GM12878 (cell line): Measurements from ENCODE around the gene FAM83G. TPM values are rescaled to one million over a fixed set of nuclear protein-coding genes. Genes with fewer than 3 reads are reported as not detected.
A peak's percentile ranks its signal among the peaks of the same experiment; 100 is the strongest.
"Not testable (repeated sequence)": the region's sequence is repeated elsewhere in the genome, so short reads cannot be mapped to it uniquely, and the experiment has no call there.

ENCODE experiments used
- ATAC-seq: fragments of 200-7000 bp; cut with Tn5 transposase; 3 replicates; pipeline ENCODE4 v1.9.1; 2020; ENCODE audit warnings: mild to moderate bottlenecking, moderate library complexity
- BruUV-seq: library from RNA; stranded (reverse); fragments of 400-500 nt; replicated peaks from 2 replicates; lab custom pipeline; 2021; lab: Mats Ljungman, UMichigan
- CTCF ChIA-PET: fragments of 300-600 bp; sonication (Branson Sonifier 250); formaldehyde crosslinking; extraction: SDS; loops from one replicate; lab custom pipeline; 2021; ENCODE audit warnings: inconsistent platforms; lab: Yijun Ruan, JAX
- POLR2A ChIA-PET: fragments of 350-600 bp; formaldehyde crosslinking; extraction: SDS; loops from one replicate; lab custom pipeline; 2021; ENCODE audit warnings: inconsistent platforms; lab: Charles Lee
- RAD21 ChIA-PET: fragments of 300-600 bp; sonication (Branson Sonifier 250); formaldehyde crosslinking; loops from one replicate; lab custom pipeline; 2023; ENCODE audit warnings: antibody characterized with exemption; ENCODE audit not compliant: unreplicated experiment; lab: Charles Lee
- SMC1A ChIA-PET: fragments of 300-600 bp; sonication (Branson Sonifier 250); formaldehyde crosslinking; loops from one replicate; lab custom pipeline; 2023; ENCODE audit not compliant: unreplicated experiment, uncharacterized antibody; lab: Charles Lee
- DNase-seq: peaks from one replicate; pipeline ENCODE4 v3.0.0-alpha.2; 2011; ENCODE audit warnings: low read depth, low spot score
- FAIRE-seq: peaks from 3 replicates; lab custom pipeline; 2011; peaks lifted over from hg19 to GRCh38; lab: Jason Lieb, UNC
- H2AFZ ChIP-seq: 2 replicates; pipeline ENCODE4 v1.6.0; 2011; ENCODE audit warnings: low read depth, low read length, control low read depth; ENCODE audit not compliant: control insufficient read depth
- H3K27ac ChIP-seq: 2 replicates; pipeline ENCODE4 v1.5.1; 2011; ENCODE audit warnings: control low read depth; ENCODE audit not compliant: control insufficient read depth, insufficient read depth
- H3K27me3 ChIP-seq, 2 experiments: replicated peaks in 1 of 2; 2 replicates each; pipeline versions ENCODE4 v1.6.0 to v1.6.1; 2011; ENCODE audit warnings: low read length in 1 of 2; ENCODE audit not compliant: control insufficient read depth in 2 of 2, insufficient read depth in 2 of 2
- H3K36me3 ChIP-seq, 2 experiments: 2 replicates each; pipeline ENCODE4 v1.5.1; 2011; ENCODE audit warnings: low read length in 1 of 2; ENCODE audit not compliant: control insufficient read depth in 2 of 2, insufficient read depth in 2 of 2
- H3K4me1 ChIP-seq: 2 replicates; pipeline ENCODE4 v1.6.1; 2011; ENCODE audit warnings: mild to moderate bottlenecking, low read length, moderate library complexity, mixed read lengths; ENCODE audit not compliant: control insufficient read depth, insufficient read depth
- H3K4me2 ChIP-seq: 2 replicates; pipeline ENCODE4 v1.6.0; 2011; ENCODE audit warnings: control low read depth; ENCODE audit not compliant: control insufficient read depth, insufficient read depth
- H3K4me3 ChIP-seq: fragments of 200-600 bp; sonication (generic); 2 replicates; pipeline ENCODE4 v1.5.1; 2016
- H3K79me2 ChIP-seq: 2 replicates; pipeline ENCODE4 v1.6.0; 2011; ENCODE audit warnings: low read length; ENCODE audit not compliant: control insufficient read depth, insufficient read depth
- H3K9ac ChIP-seq: 2 replicates; pipeline ENCODE4 v1.8.0; 2011; ENCODE audit warnings: low read length, control low read depth, mixed read lengths; ENCODE audit not compliant: control insufficient read depth, insufficient read depth
- H3K9me3 ChIP-seq: replicated peaks from 3 replicates; pipeline ENCODE4 v1.5.1; 2011; ENCODE audit warnings: mild to moderate bottlenecking, low read length; ENCODE audit not compliant: control insufficient read depth, insufficient read depth
- H4K20me1 ChIP-seq: 2 replicates; pipeline ENCODE4 v1.6.0; 2011; ENCODE audit not compliant: control insufficient read depth, insufficient read depth
- ATF7 ChIP-seq: fragments of 450-650 bp; IDR thresholded peaks from 2 replicates; pipeline ENCODE4 v1.6.1; 2016; ENCODE audit warnings: low read depth, mild to moderate bottlenecking
- FOXM1 ChIP-seq: IDR thresholded peaks from 2 replicates; pipeline ENCODE4 v1.6.1; 2012; ENCODE audit warnings: low read depth, mild to moderate bottlenecking, inconsistent platforms, low read length, moderate library complexity
- MTA2 ChIP-seq: fragments of 450-650 bp; IDR thresholded peaks from 2 replicates; pipeline ENCODE4 v1.6.1; 2016; ENCODE audit warnings: low read depth, mild to moderate bottlenecking, moderate library complexity
- NFIC ChIP-seq: IDR thresholded peaks from 2 replicates; pipeline ENCODE4 v1.6.1; 2012; ENCODE audit warnings: low read depth, mild to moderate bottlenecking, inconsistent platforms, low read length, moderate library complexity
- NR2C2 ChIP-seq: IDR thresholded peaks from 2 replicates; pipeline ENCODE4 v1.6.1; 2011; ENCODE audit warnings: borderline replicate concordance, low read depth; ENCODE audit not compliant: control insufficient read depth, insufficient read length
- POLR2AphosphoS5 ChIP-seq: IDR thresholded peaks from 2 replicates; pipeline ENCODE4 v1.6.1; 2011; ENCODE audit warnings: mild to moderate bottlenecking, low read length, inconsistent platforms
- RBBP5 ChIP-seq: fragments of 200-600 bp; sonication (generic); conservative IDR thresholded peaks from 2 replicates; pipeline ENCODE4 v1.6.1; 2016
- SMC3 ChIP-seq: IDR thresholded peaks from 2 replicates; pipeline ENCODE4 v1.6.1; 2011; ENCODE audit warnings: low read length, improper control_type of control experiment, borderline replicate concordance
- TBL1XR1 ChIP-seq: IDR thresholded peaks from 2 replicates; pipeline ENCODE4 v1.6.1; 2012; ENCODE audit warnings: low read depth, low read length, improper control_type of control experiment
- YY1 ChIP-seq: IDR thresholded peaks from 2 replicates; pipeline ENCODE4 v1.6.1; 2011; ENCODE audit warnings: low read depth, mild to moderate bottlenecking, low read length
- ZNF687 ChIP-seq: fragments of 450-650 bp; IDR thresholded peaks from 2 replicates; pipeline ENCODE4 v1.6.1; 2017; ENCODE audit warnings: mild to moderate bottlenecking, moderate library complexity
- WGBS: methylation state at CpG from one replicate; pipeline ENCODE4 v1.1.6; 2016; ENCODE audit warnings: low lambda C conversion rate; ENCODE audit not compliant: insufficient replicate concordance, insufficient coverage; ENCODE audit errors: missing lambda C conversion rate; 5-methylcytosine and 5-hydroxymethylcytosine counted together
- in situ Hi-C: fragments of 300-500 bp; cut with MboI; formaldehyde crosslinking; loops from 9 replicates; pipeline ENCODE4 v1.14.3; 2018; ENCODE audit warnings: mixed read lengths
- intact Hi-C: fragments of 100-400 bp; cut with micrococcal nuclease; formaldehyde crosslinking; loops from one replicate; pipeline ENCODE4 v1.14.2; 2022; ENCODE audit not compliant: unreplicated experiment
- polyA plus RNA-seq, 11 experiments: library from polyadenylated mRNA; depleted of rRNA in 4 of 11; unstranded in 6 of 11; stranded (reverse) in 5 of 11; fragments of >200 nt; fragmentation: Nextera tagmentation in 4 of 11; fragmentation: Illumina TruSeq in 1 of 11; extraction: Ambion mirVana in 4 of 11; extraction: Trizol in 1 of 11; gene quantifications; 1 replicate in 1 of 11; 2 replicates in 10 of 11; pipeline versions ENCODE4 v1.2.1 to v1.2.3, GENCODE V29; 2011 to 2016; ENCODE audit warnings: inconsistent platforms in 2 of 11, missing spikeins in 2 of 11, low read depth in 1 of 11
- total RNA-seq, 4 experiments: library from RNA; depleted of rRNA in 3 of 4; stranded (reverse); fragments of >200 nt in 3 of 4; fragmentation: Illumina TruSeq in 1 of 4; extraction: Trizol in 1 of 4; gene quantifications; 2 replicates each; pipeline versions ENCODE4 v1.2.1 to v1.2.3, GENCODE V29; 2013 to 2021

The FAM83G gene
- total and polyA plus RNA-seq, 10 of the 15 experiments (the other 5 are each of a cell fraction or from before 2014, with no cell fraction given) = 0.03 to 16.7 (median 6.5) TPM

- in situ Hi-C loops = loop anchor here (5.0 to 25.0 kb wide), 2 partner anchors 65 to 1935 kb away; partner anchors contain the start of gene PRPSAP2
- Histone ChIP-seq H3K79me2 (peaks cover 20% of the 10 kb centered on the region), H3K4me1 (peaks cover 28% of the 10 kb centered on the region), H3K27ac (peak overlapping the region; percentile 98), H3K4me2 (peak overlapping the region; percentile 68), H3K9ac (peak overlapping the region; percentile 47), H3K36me3 (peaks cover 14 to 18% of the 10 kb centered on the region in 2 experiments; a peak in 3 of 4 replicates)
- ChIA-PET SMC1A (interaction anchor here (0.6 to 1.0 kb wide), 2 partner anchors 10 to 63 kb away, joined by 3 to 4 read pairs; no protein-coding TSS in a partner anchor), RAD21 (interaction anchor here (0.7 to 3.9 kb wide), 6 partner anchors 22 to 72 kb away, joined by 3 to 28 read pairs (median 6); partner anchors contain the start of gene PRPSAP2), POLR2A (interaction anchor here (0.7 to 3.2 kb wide), 5 partner anchors 15 to 64 kb away, joined by 3 to 18 read pairs (median 3); partner anchors contain the start of gene PRPSAP2), CTCF (interaction anchor here (0.6 to 2.4 kb wide), 3 partner anchors 12 to 39 kb away, joined by 3 to 13 read pairs (median 8); no protein-coding TSS in a partner anchor)
- WGBS = 0% methylated on average over 5 of the region's 7 CpGs
- BruUV-seq, FAIRE-seq, H3K9me3 ChIP-seq, DNase-seq, H3K4me3 ChIP-seq, H4K20me1 ChIP-seq, H3K27me3 ChIP-seq, H2AFZ ChIP-seq: not testable (repeated sequence)
- intact Hi-C loops = loop anchor here (2.0 kb wide), 1 partner anchor 62 kb away; no protein-coding TSS in a partner anchor
- 0 out of 2 replicates have a peak, but pooled peaks have one; percentile 17 for TF ChIP-seq YY1
- ATAC-seq = peak; percentile 50
These were observed 82.0 kb downstream of the FAM83G start for GRCh38 chr17:18922596-18922995.

- H2AFZ ChIP-seq = no peak overlapping the region; the same call in 1 of the 2 replicates
- H3K4me1 ChIP-seq = peaks cover 28% of the 10 kb centered on the region
- RAD21 ChIA-PET = interaction anchor here (1.9 to 3.9 kb wide), 3 partner anchors 21 to 63 kb away, joined by 7 to 28 read pairs (median 12); partner anchors contain the start of gene PRPSAP2
- peaks cover 11 to 17% of the 10 kb centered on the region in 2 experiments; a peak in 3 of 4 replicates for H3K36me3 ChIP-seq
- in situ Hi-C loops = loop anchor here (5.0 to 25.0 kb wide), 2 partner anchors 65 to 1935 kb away; partner anchors contain the start of gene PRPSAP2
- POLR2A ChIA-PET = interaction anchor here (0.7 to 3.2 kb wide), 3 partner anchors 22 to 64 kb away, joined by 3 to 18 read pairs (median 3); partner anchors contain the start of gene PRPSAP2
- no peaks in the 10 kb centered on the region for H3K27me3 ChIP-seq
- SMC1A ChIA-PET = interaction anchor here (0.6 kb wide), 1 partner anchor 63 kb away, joined by 4 read pairs; no protein-coding TSS in a partner anchor
- H4K20me1 ChIP-seq = no peaks in the 10 kb centered on the region
- peak; percentile 93 for FAIRE-seq
- peak overlapping the region; percentile 98 for H3K27ac ChIP-seq
- 0% methylated on average over 4 of the region's 4 CpGs for WGBS
- H3K9me3 ChIP-seq = no peaks in the 10 kb centered on the region
- peak overlapping the region; percentile 55 for H3K4me2 ChIP-seq
- DNase-seq = peak; percentile 90
- BruUV-seq = no TSS peak
- CTCF ChIA-PET = interaction anchor here (0.6 to 1.7 kb wide), 2 partner anchors 11 to 23 kb away, joined by 3 to 8 read pairs; no protein-coding TSS in a partner anchor
- peaks cover 20% of the 10 kb centered on the region for H3K79me2 ChIP-seq
- peak overlapping the region; percentile 63 for H3K9ac ChIP-seq
- ATAC-seq = peak; percentile 79
- intact Hi-C loops = loop anchor here (1.0 to 2.0 kb wide), 2 partner anchors 22 to 61 kb away; no protein-coding TSS in a partner anchor
- H3K4me3 ChIP-seq = 0 out of 2 replicates have a peak overlapping the region, but pooled peaks have one; percentile 37
- TF ChIP-seq ATF7 (peak; percentile 92), SMC3 (no peak), MTA2 (peak; percentile 92), ZNF687 (peak; percentile 69), NR2C2 (no peak), TBL1XR1 (peak; percentile 89; the same call in 1 of the 2 replicates), RBBP5 (0 out of 2 replicates have a peak, but pooled peaks have one; percentile 20), NFIC (peak; percentile 89), POLR2AphosphoS5 (peak; percentile 31; the same call in 1 of the 2 replicates), FOXM1 (peak; percentile 85)
These were observed 82.6 kb downstream of the FAM83G start for GRCh38 chr17:18921912-18922451.
